ENCODE data around the gene RNU2-1.

- TF ChIP-seq POLR2AphosphoS5 (IDR thresholded peaks at IDR 0.05) (no peak), POLR2A (IDR thresholded peaks at IDR 0.05) (no peak), CTCF (IDR thresholded peaks at IDR 0.05) (no peak), EP300 (IDR thresholded peaks at IDR 0.05) (no peak)
These were observed 13.2 kb downstream of the RNU2-1 start for GRCh38 chr17:43220511-43221125.

All from stomach (tissue), 4 donors.